ENCODE results near the gene PERM1.

DNA sequence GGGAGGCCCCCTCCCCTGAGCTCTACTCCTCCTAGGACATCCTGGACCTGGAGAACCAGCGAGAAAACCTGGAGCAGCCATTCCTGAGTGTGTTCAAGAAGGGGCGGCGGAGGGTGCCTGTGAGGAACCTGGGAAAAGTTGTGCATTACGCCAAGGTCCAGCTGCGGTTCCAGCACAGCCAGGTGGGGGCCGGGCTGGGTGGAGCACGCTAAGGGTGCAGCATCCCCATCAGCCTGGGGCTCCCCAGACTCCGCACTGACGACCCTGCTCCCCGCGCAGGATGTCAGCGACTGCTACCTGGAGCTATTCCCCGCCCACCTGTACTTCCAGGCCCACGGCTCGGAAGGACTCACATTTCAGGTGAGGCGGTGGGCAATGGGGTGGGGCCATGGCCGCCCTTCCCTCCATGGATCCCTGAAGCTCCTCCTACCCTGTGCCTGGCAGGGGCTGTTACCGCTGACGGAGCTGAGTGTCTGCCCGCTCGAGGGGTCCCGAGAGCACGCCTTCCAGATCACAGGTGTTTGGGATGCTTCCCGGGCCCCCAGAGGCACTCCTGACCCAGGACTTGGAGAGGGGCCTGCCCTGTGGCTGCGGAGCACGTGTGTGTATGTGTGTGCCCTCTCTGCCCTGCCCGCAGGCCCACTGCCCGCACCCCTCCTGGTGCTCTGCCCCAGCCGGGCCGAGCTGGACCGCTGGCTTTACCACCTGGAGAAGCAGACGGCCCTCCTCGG is 11.5 kb downstream of the PERM1 start:
- TF ChIP-seq, protein P1, sequence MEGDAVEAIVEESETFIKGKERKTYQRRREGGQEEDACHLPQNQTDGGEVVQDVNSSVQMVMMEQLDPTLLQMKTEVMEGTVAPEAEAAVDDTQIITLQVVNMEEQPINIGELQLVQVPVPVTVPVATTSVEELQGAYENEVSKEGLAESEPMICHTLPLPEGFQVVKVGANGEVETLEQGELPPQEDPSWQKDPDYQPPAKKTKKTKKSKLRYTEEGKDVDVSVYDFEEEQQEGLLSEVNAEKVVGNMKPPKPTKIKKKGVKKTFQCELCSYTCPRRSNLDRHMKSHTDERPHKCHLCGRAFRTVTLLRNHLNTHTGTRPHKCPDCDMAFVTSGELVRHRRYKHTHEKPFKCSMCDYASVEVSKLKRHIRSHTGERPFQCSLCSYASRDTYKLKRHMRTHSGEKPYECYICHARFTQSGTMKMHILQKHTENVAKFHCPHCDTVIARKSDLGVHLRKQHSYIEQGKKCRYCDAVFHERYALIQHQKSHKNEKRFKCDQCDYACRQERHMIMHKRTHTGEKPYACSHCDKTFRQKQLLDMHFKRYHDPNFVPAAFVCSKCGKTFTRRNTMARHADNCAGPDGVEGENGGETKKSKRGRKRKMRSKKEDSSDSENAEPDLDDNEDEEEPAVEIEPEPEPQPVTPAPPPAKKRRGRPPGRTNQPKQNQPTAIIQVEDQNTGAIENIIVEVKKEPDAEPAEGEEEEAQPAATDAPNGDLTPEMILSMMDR (IDR thresholded peaks at IDR 0.05), result no peak
- TF ChIP-seq EZH2 (IDR thresholded peaks at IDR 0.05; ENCODE audit: borderline replicate concordance, insufficient read depth, low read depth, low read length, poor library complexity, severe bottlenecking), result no peak
